ENCODE measurements around the gene TRAPPC11. TPM values are rescaled to one million over a fixed set of nuclear protein-coding genes. Genes with fewer than 3 reads are reported as not detected.

Gene TRAPPC11
- total RNA-seq, 1 donor from 2014 or later = 26.3 TPM

- H3K27me3 Mint-ChIP-seq (ENCODE audit: low read depth, unreplicated experiment) = no peaks in the 10 kb centered on the region
- Histone ChIP-seq H3K4me1 (ENCODE audit: insufficient read depth, low read length) (no peaks in the 10 kb centered on the region), H3K79me2 (ENCODE audit: insufficient read depth, low read length) (no peaks in the 10 kb centered on the region), H3K36me3 (ENCODE audit: insufficient read depth, low read length) (peaks cover 52% of the 10 kb centered on the region), H2AFZ (ENCODE audit: low read depth, low read length) (no peak overlapping the region), H3K9me3 (ENCODE audit: insufficient read depth, low read depth, low read length) (no peaks in the 10 kb centered on the region), H4K20me1 (ENCODE audit: insufficient read depth, low read length) (no peaks in the 10 kb centered on the region), H3K9ac (ENCODE audit: low read length) (no peak overlapping the region), H3K4me3 (ENCODE audit: insufficient read depth, low read depth, low read length) (no peak overlapping the region), H3K27ac (ENCODE audit: low read depth, low read length) (no peak overlapping the region), H3K4me2 (ENCODE audit: low read length) (no peak overlapping the region), H3K27me3 (ENCODE audit: insufficient read depth, low read length) (no peaks in the 10 kb centered on the region)
- no peaks in the 10 kb centered on the region for H3K9me3 Mint-ChIP-seq (ENCODE audit: unreplicated experiment)
- H3K27ac Mint-ChIP-seq (ENCODE audit: unreplicated experiment) = no peak overlapping the region
- TF ChIP-seq, protein P1, sequence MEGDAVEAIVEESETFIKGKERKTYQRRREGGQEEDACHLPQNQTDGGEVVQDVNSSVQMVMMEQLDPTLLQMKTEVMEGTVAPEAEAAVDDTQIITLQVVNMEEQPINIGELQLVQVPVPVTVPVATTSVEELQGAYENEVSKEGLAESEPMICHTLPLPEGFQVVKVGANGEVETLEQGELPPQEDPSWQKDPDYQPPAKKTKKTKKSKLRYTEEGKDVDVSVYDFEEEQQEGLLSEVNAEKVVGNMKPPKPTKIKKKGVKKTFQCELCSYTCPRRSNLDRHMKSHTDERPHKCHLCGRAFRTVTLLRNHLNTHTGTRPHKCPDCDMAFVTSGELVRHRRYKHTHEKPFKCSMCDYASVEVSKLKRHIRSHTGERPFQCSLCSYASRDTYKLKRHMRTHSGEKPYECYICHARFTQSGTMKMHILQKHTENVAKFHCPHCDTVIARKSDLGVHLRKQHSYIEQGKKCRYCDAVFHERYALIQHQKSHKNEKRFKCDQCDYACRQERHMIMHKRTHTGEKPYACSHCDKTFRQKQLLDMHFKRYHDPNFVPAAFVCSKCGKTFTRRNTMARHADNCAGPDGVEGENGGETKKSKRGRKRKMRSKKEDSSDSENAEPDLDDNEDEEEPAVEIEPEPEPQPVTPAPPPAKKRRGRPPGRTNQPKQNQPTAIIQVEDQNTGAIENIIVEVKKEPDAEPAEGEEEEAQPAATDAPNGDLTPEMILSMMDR (IDR thresholded peaks at IDR 0.05; ENCODE audit: insufficient read depth, low read depth, low read length) = no peak
- no peak for TF ChIP-seq EZH2 (IDR thresholded peaks at IDR 0.05; ENCODE audit: insufficient read depth, low read length)
- peaks cover 17% of the 10 kb centered on the region for H3K36me3 Mint-ChIP-seq (ENCODE audit: low read depth, unreplicated experiment)
- FAIRE-seq (no peak), DNase-seq (ENCODE audit: low read depth) (no peak)
- no peak overlapping the region for H3K4me3 Mint-ChIP-seq (ENCODE audit: unreplicated experiment)
- no peaks in the 10 kb centered on the region for H3K4me1 Mint-ChIP-seq (ENCODE audit: low read depth, unreplicated experiment)
Measured at GRCh38 chr4:183702492-183702891, 43.4 kb downstream of the TRAPPC11 start.

DNA sequence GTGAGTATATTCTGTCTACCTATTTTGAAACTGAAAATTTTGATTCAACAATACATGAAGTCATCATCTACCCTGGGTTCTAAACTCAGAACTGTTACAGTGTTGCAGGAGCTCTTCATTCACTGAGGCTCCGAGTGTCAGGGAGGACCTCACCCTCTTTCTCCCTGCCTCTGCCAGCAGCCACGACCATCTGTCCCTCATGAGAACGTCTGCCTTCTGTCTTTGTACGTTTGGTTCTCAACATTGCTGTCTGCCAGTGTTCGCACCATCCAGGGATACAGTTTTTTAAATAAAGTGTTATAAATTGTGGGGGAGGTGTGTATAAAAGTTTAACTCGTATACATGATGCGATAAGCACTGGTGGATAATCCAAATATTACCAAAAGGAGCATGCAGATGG is 55.5 kb downstream of the TRAPPC11 start:
- no peaks in the 10 kb centered on the region for H4K20me1 ChIP-seq (ENCODE audit: insufficient read depth, low read length)
- TF ChIP-seq, protein P1 (IDR thresholded peaks at IDR 0.05; ENCODE audit: insufficient read depth, low read depth, low read length) = no peak
- no peak for TF ChIP-seq EZH2 (IDR thresholded peaks at IDR 0.05; ENCODE audit: insufficient read depth, low read length)
- no peak overlapping the region for H3K4me3 ChIP-seq (ENCODE audit: insufficient read depth, low read depth, low read length)
- H3K4me2 ChIP-seq (ENCODE audit: low read length) = no peak overlapping the region
- Mint-ChIP-seq H3K27ac (ENCODE audit: unreplicated experiment) (no peak overlapping the region), H3K4me1 (ENCODE audit: low read depth, unreplicated experiment) (no peaks in the 10 kb centered on the region), H3K9me3 (ENCODE audit: unreplicated experiment) (no peaks in the 10 kb centered on the region), H3K27me3 (ENCODE audit: low read depth, unreplicated experiment) (no peaks in the 10 kb centered on the region), H3K4me3 (ENCODE audit: unreplicated experiment) (no peak overlapping the region), H3K36me3 (ENCODE audit: low read depth, unreplicated experiment) (peaks cover 11% of the 10 kb centered on the region)
- H3K9me3 ChIP-seq (ENCODE audit: insufficient read depth, low read depth, low read length) = no peaks in the 10 kb centered on the region
- DNase-seq (ENCODE audit: low read depth) (no peak), FAIRE-seq (no peak)
- no peaks in the 10 kb centered on the region for H3K27me3 ChIP-seq (ENCODE audit: insufficient read depth, low read length)
- H3K79me2 ChIP-seq (ENCODE audit: insufficient read depth, low read length) = no peaks in the 10 kb centered on the region
- no peak overlapping the region for H2AFZ ChIP-seq (ENCODE audit: low read depth, low read length)
- peaks cover 24% of the 10 kb centered on the region for H3K36me3 ChIP-seq (ENCODE audit: insufficient read depth, low read length)
- H3K27ac ChIP-seq (ENCODE audit: low read depth, low read length) = no peak overlapping the region
- no peak overlapping the region for H3K9ac ChIP-seq (ENCODE audit: low read length)
- no peaks in the 10 kb centered on the region for H3K4me1 ChIP-seq (ENCODE audit: insufficient read depth, low read length)

DNA sequence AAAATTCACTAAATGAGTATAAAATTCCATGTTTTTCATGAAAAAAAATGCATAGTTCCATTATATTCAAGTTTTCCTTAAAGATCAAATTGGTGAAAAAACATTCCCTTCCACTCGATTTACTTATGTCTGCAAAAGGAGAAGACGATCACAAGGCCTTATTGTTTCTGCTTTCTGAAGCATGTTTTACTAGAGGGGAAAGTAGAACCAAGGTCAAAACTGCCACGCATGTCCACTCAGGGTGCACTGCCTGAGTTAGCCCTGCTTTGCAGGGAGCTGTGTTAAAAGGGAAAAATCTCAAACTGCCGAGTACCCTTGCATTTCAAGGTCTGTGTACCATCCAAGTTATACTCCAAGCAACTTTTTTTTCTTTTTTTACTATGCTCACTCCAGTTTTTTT is 57.2 kb downstream of the TRAPPC11 start:
- H3K79me2 ChIP-seq (ENCODE audit: insufficient read depth, low read length) = no peaks in the 10 kb centered on the region
- H3K27ac ChIP-seq (ENCODE audit: low read depth, low read length) = no peak overlapping the region
- no peak for TF ChIP-seq EZH2 (IDR thresholded peaks at IDR 0.05; ENCODE audit: insufficient read depth, low read length)
- TF ChIP-seq, protein P1 (IDR thresholded peaks at IDR 0.05; ENCODE audit: insufficient read depth, low read depth, low read length) = no peak
- no peak for DNase-seq (ENCODE audit: low read depth)
- no peaks in the 10 kb centered on the region for H3K4me1 Mint-ChIP-seq (ENCODE audit: low read depth, unreplicated experiment)
- H3K27me3 ChIP-seq (ENCODE audit: insufficient read depth, low read length) = no peaks in the 10 kb centered on the region
- peaks cover 3% of the 10 kb centered on the region for H3K9me3 Mint-ChIP-seq (ENCODE audit: unreplicated experiment)
- H3K36me3 ChIP-seq (ENCODE audit: insufficient read depth, low read length) = peaks cover 22% of the 10 kb centered on the region
- H2AFZ ChIP-seq (ENCODE audit: low read depth, low read length) = no peak overlapping the region
- H4K20me1 ChIP-seq (ENCODE audit: insufficient read depth, low read length) = no peaks in the 10 kb centered on the region
- no peaks in the 10 kb centered on the region for H3K9me3 ChIP-seq (ENCODE audit: insufficient read depth, low read depth, low read length)
- FAIRE-seq = no peak
- no peaks in the 10 kb centered on the region for H3K4me1 ChIP-seq (ENCODE audit: insufficient read depth, low read length)
- H3K9ac ChIP-seq (ENCODE audit: low read length) = no peak overlapping the region
- no peak overlapping the region for H3K4me3 ChIP-seq (ENCODE audit: insufficient read depth, low read depth, low read length)
- H3K4me2 ChIP-seq (ENCODE audit: low read length) = no peak overlapping the region
- H3K27me3 Mint-ChIP-seq (ENCODE audit: low read depth, unreplicated experiment) = peaks cover 2% of the 10 kb centered on the region
- H3K4me3 Mint-ChIP-seq (ENCODE audit: unreplicated experiment) = no peak overlapping the region
- H3K36me3 Mint-ChIP-seq (ENCODE audit: low read depth, unreplicated experiment) = peaks cover 9% of the 10 kb centered on the region
- no peak overlapping the region for H3K27ac Mint-ChIP-seq (ENCODE audit: unreplicated experiment)
